Measurements from ENCODE around the gene LASP1NB.

Gene LASP1NB

GRCh38 chr17:38958756-38959155, 33.3 kb downstream of the LASP1NB start:
- H3K27ac ChIP-seq, result no peak overlapping the region
- H3K36me3 ChIP-seq, result no peaks in the 10 kb centered on the region
- DNase-seq (no peak), ATAC-seq (no peak)
- H3K9me3 ChIP-seq, result no peaks in the 10 kb centered on the region
- TF ChIP-seq CTCF (IDR thresholded peaks at IDR 0.05), result no peak
- TF ChIP-seq POLR2A (IDR thresholded peaks at IDR 0.05), result no peak
- H3K4me3 ChIP-seq, result no peak overlapping the region
- intact Hi-C loops (cut with DNase I), result no loop called here
- no peaks in the 10 kb centered on the region for H3K27me3 ChIP-seq
- no peaks in the 10 kb centered on the region for H3K4me1 ChIP-seq

GRCh38 chr17:38959508-38959907, 34.1 kb downstream of the LASP1NB start:
- Histone ChIP-seq H3K36me3 (no peaks in the 10 kb centered on the region), H3K4me1 (no peaks in the 10 kb centered on the region), H3K27me3 (no peaks in the 10 kb centered on the region), H3K27ac (no peak overlapping the region), H3K9me3 (no peaks in the 10 kb centered on the region), H3K4me3 (no peak overlapping the region)
- 82 to 93% (median 87%) methylated on average over 3 of the region's 3 CpGs for WGBS, 4 donors
- TF ChIP-seq POLR2A (IDR thresholded peaks at IDR 0.05) (no peak), CTCF (IDR thresholded peaks at IDR 0.05) (no peak)
- intact Hi-C loops (cut with DNase I), result no loop called here
- DNase-seq, result no peak
- ATAC-seq, result no peak

- intact Hi-C loops (cut with DNase I), result loop anchor here in 2 of 10 donors (10.0 kb wide), 2 partner anchors 86 to 96 kb away; partner anchors contain the start of gene LASP1 (in 1 of the 2)
- no peaks in the 10 kb centered on the region for H3K27me3 ChIP-seq
Observed at GRCh38 chr17:38960402-38960801, 35.0 kb downstream of the LASP1NB start.

GRCh38 chr17:38961413-38961812, 36.0 kb downstream of the LASP1NB start:
- Histone ChIP-seq H3K4me3 (no peak overlapping the region), H3K36me3 (no peaks in the 10 kb centered on the region), H3K27ac (no peak overlapping the region), H3K9me3 (no peaks in the 10 kb centered on the region), H3K27me3 (no peaks in the 10 kb centered on the region), H3K4me1 (no peaks in the 10 kb centered on the region)
- intact Hi-C loops (cut with DNase I), result loop anchor here in 2 of 10 donors (10.0 kb wide), 2 partner anchors 87 to 97 kb away; partner anchors contain the start of gene LASP1 (in 1 of the 2)
- DNase-seq (no peak), ATAC-seq (no peak)
- 59 to 71% (median 67%) methylated on average over 4 of the region's 4 CpGs for WGBS, 4 donors
- no peak for TF ChIP-seq CTCF (IDR thresholded peaks at IDR 0.05)
- no peak for TF ChIP-seq POLR2A (IDR thresholded peaks at IDR 0.05)

More at GRCh38 chr17:38960402-38960801, 35.0 kb downstream of the LASP1NB start:
- 83 to 91% (median 87%) methylated on average over 5 of the region's 5 CpGs for WGBS, 4 donors
- Histone ChIP-seq H3K9me3 (no peaks in the 10 kb centered on the region), H3K36me3 (no peaks in the 10 kb centered on the region), H3K27ac (no peak overlapping the region), H3K4me3 (no peak overlapping the region), H3K4me1 (no peaks in the 10 kb centered on the region)
- TF ChIP-seq POLR2A (IDR thresholded peaks at IDR 0.05), result no peak
- TF ChIP-seq CTCF (IDR thresholded peaks at IDR 0.05), result no peak
- ATAC-seq, result no peak
- DNase-seq, result no peak

Measured in heart left ventricle (tissue), 16 donors.